Lung (tissue), 12 donors: Measurements from ENCODE around the gene PRKN. TPM values are rescaled to one million over a fixed set of nuclear protein-coding genes. Genes with fewer than 3 reads are reported as not detected.
"Not testable (repeated sequence)": the region's sequence is repeated elsewhere in the genome, so short reads cannot be mapped to it uniquely, and the experiment has no call there.

ENCODE experiments used
- ATAC-seq: fragments of 200-7000 bp; cut with Tn5 transposase; one replicate; pipeline ENCODE4 v1.9.1; 2020; ENCODE audit warnings: moderate number of reproducible peaks; ENCODE audit not compliant: insufficient read depth, low FRiP score
- DNase-seq, 3 donors: peaks; one replicate each; pipeline ENCODE4 v3.0.0-alpha.2; 2013 to 2017
- H3K27ac ChIP-seq, 2 donors: one replicate each; pipeline ENCODE4 v1.5.1; 2013; ENCODE audit warnings: mild to moderate bottlenecking in 2 of 2, moderate library complexity in 2 of 2, control low read depth in 1 of 2, inconsistent platforms in 1 of 2, low read depth in 1 of 2, low read length in 1 of 2
- H3K27me3 ChIP-seq, 3 donors: one replicate each; pipeline ENCODE4 v1.5.1; 2013; ENCODE audit warnings: low read length in 2 of 3; ENCODE audit not compliant: control insufficient read depth in 3 of 3, insufficient read depth in 3 of 3
- H3K36me3 ChIP-seq, 4 donors: one replicate each; pipeline ENCODE4 v1.5.1; 2013; ENCODE audit warnings: low read length in 4 of 4, mild to moderate bottlenecking in 1 of 4, moderate library complexity in 1 of 4; ENCODE audit not compliant: control insufficient read depth in 4 of 4, insufficient read depth in 4 of 4
- H3K4me1 ChIP-seq, 5 donors: one replicate each; pipeline ENCODE4 v1.5.1; 2013; ENCODE audit warnings: low read length in 5 of 5, mild to moderate bottlenecking in 2 of 5, moderate library complexity in 1 of 5; ENCODE audit not compliant: control insufficient read depth in 5 of 5, insufficient read depth in 5 of 5
- H3K4me3 ChIP-seq: one replicate; pipeline ENCODE4 v1.5.1; 2013; ENCODE audit warnings: mild to moderate bottlenecking, control low read depth, moderate library complexity
- H3K9ac ChIP-seq, 2 donors: one replicate each; pipeline ENCODE4 v1.5.1; 2013; ENCODE audit warnings: low read length in 2 of 2, control low read depth in 1 of 2; ENCODE audit not compliant: insufficient read depth in 1 of 2
- H3K9me3 ChIP-seq, 4 donors: one replicate each; pipeline ENCODE4 v1.5.1; 2013; ENCODE audit warnings: low read length in 3 of 4, mild to moderate bottlenecking in 1 of 4, moderate library complexity in 1 of 4; ENCODE audit not compliant: control insufficient read depth in 4 of 4, insufficient read depth in 3 of 4
- WGBS, 2 donors: extraction: QIAGEN DNeasy Blood & Tissue Kit; methylation state at CpG; one replicate each; pipeline ENCODE4 v1.1.7; 2013; 5-methylcytosine and 5-hydroxymethylcytosine counted together
- polyA plus RNA-seq, 2 donors: library from polyadenylated mRNA; stranded (reverse); fragments of 200-250 nt; gene quantifications; one replicate each; pipeline ENCODE4 v1.2.1, GENCODE V29; 2013
- total RNA-seq, 2 donors: library from RNA; depleted of rRNA in 1 of 2; stranded (reverse); fragments of >200 nt in 1 of 2; gene quantifications; one replicate each; pipeline ENCODE4 v1.2.1, GENCODE V29; 2014 to 2021
- TF ChIP-seq, protein P1 (sequence below): IDR thresholded peaks from 2 replicates; pipeline ENCODE4 v1.5.1; 2012; ENCODE audit warnings: mild to moderate bottlenecking; ENCODE audit errors: control extremely low read depth, extremely low read depth
- donor health status: control.
- donor health status: control.
- donor health status: Bipolar disorder and iron deficiency.
- donor health status: healthy.
- donor health status: DM: yes; HTN: yes; CAD: no.

Gene PRKN
- total and polyA plus RNA-seq, 4 donors = 0.27 to 11.2 (median 3.1) TPM

DNA sequence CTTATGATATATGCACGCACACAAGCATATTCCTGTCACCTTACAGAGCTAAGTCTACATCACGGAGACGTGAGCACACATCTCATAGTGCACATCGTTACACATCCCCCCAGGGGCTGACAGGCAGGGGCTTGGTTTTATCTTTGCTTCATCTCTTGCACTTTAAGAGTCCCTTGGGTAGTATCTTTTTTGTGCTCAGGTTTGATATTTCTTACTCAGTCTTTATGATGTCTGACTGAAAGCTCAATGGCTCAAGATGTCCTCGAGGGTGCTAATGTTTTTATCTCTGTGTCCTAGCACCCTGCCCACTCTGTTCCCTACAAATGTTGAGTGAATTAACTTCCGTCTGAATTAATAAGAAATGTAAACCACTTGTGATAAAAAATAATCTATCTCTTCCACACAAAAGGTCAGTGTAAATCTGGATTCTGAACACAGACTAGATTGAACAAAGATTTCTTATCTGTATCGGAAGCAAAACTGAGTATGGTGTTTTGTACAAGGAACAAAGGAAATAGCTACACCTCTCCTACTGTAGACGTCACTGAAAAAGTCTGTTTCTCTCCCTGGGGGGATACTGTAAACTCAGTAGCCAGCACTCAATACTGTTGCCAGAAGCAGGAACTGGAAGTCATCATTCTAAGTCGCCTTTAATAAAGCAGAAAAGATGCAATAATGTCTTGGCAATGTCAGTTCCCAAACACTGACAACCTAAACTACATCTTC, 195.1 kb downstream of the PRKN start:
- H3K9me3 ChIP-seq = no peaks in the 10 kb centered on the region
- H3K27me3 ChIP-seq = no peaks in the 10 kb centered on the region
- WGBS, 2 donors = 60 to 71% methylated on average over 9 of the region's 9 CpGs
- H3K4me1 ChIP-seq = no peaks in the 10 kb centered on the region
- no peak overlapping the region for H3K4me3 ChIP-seq
- H3K36me3 ChIP-seq = no peaks in the 10 kb centered on the region
- H3K27ac ChIP-seq = no peak overlapping the region
- peak in 1 of 3 donors; percentile 29 for DNase-seq
- TF ChIP-seq, protein P1, sequence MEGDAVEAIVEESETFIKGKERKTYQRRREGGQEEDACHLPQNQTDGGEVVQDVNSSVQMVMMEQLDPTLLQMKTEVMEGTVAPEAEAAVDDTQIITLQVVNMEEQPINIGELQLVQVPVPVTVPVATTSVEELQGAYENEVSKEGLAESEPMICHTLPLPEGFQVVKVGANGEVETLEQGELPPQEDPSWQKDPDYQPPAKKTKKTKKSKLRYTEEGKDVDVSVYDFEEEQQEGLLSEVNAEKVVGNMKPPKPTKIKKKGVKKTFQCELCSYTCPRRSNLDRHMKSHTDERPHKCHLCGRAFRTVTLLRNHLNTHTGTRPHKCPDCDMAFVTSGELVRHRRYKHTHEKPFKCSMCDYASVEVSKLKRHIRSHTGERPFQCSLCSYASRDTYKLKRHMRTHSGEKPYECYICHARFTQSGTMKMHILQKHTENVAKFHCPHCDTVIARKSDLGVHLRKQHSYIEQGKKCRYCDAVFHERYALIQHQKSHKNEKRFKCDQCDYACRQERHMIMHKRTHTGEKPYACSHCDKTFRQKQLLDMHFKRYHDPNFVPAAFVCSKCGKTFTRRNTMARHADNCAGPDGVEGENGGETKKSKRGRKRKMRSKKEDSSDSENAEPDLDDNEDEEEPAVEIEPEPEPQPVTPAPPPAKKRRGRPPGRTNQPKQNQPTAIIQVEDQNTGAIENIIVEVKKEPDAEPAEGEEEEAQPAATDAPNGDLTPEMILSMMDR = no peak
- no peak overlapping the region for H3K9ac ChIP-seq
- no peak for ATAC-seq

DNA sequence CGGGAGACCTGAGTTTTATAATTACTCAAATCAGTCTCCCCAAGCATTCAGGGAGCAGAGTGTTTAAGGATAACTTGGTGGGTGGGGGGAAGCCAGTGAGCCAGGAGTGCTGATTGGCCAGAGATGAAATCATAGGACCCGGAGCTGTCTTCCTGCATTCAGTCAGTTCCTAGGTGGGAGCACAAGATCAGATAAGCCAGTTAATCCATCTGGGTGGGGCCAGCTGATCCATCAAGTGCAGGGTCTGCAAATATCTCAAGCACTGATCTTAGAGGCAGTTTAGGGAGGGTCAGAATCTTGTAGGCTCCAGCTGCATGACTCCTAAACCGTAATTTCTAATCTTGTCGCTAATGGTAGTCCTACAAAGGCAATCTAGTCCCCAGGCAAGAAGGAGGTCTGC, 196.2 kb downstream of the PRKN start:
- H3K36me3 ChIP-seq, H3K9me3 ChIP-seq, H3K27me3 ChIP-seq, H3K4me3 ChIP-seq, ATAC-seq, H3K4me1 ChIP-seq, DNase-seq, H3K27ac ChIP-seq, H3K9ac ChIP-seq: not testable (repeated sequence)
- WGBS, 2 donors = 94 to 96% methylated on average over 4 of the region's 4 CpGs

DNA sequence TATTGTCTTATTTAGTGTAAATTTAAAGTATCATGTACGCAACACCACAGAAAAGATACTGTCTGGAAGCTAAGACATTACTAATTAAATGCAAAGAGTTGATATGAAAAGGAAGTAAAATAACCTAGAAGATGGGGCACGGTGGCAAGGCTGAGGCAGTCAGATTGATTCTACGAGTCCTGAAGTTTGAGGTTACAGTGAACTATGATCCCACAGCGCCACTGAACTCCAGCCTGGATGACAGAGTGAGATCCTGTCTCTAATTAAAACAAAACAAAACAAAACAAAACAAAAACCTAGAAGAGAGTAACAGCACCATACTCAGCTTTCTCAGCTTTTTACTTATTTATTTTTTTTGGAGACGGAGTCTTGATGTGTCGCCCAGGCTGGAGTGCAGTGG, 199.0 kb downstream of the PRKN start:
- Histone ChIP-seq H3K4me1 (no peaks in the 10 kb centered on the region), H3K27ac (no peak overlapping the region), H3K36me3 (no peaks in the 10 kb centered on the region), H3K9me3 (no peaks in the 10 kb centered on the region), H3K4me3 (no peak overlapping the region), H3K9ac (no peak overlapping the region), H3K27me3 (no peaks in the 10 kb centered on the region)
- DNase-seq (no peak), ATAC-seq (no peak)
- WGBS, 2 donors = 69 to 84% methylated on average over 6 of the region's 6 CpGs
- TF ChIP-seq, protein P1 = no peak

DNA sequence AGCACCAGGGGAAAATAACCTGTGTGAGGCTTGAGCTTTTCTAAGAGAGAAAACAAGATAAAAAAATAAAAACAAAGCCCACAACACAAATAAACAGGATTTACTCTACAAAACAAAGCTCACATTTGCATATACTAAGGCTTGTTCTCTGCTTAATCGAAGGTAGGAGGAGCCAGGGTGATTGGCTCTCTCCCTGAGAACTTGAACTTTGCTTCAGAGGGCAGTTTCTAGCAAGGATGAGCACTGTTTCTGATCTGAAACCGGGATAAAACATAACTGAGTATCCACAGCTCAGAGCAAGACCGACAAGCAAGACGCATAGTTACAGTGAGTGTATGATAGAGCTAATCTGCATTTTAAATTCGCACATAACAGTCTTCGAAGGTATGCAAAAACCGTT, 200.6 kb downstream of the PRKN start:
- Histone ChIP-seq H3K9me3 (no peaks in the 10 kb centered on the region), H3K9ac (no peak overlapping the region), H3K36me3 (no peaks in the 10 kb centered on the region), H3K4me3 (no peak overlapping the region), H3K27ac (no peak overlapping the region), H3K27me3 (no peaks in the 10 kb centered on the region), H3K4me1 (no peaks in the 10 kb centered on the region)
- WGBS, 2 donors = 81 to 83% methylated on average over 7 of the region's 7 CpGs
- TF ChIP-seq, protein P1 = no peak
- ATAC-seq (no peak), DNase-seq (no peak)
